ENCODE data around the gene CTBP2.
A peak's percentile ranks its signal among the peaks of the same experiment; 100 is the strongest.
"Not testable (repeated sequence)": the region's sequence is repeated elsewhere in the genome, so short reads cannot be mapped to it uniquely, and the experiment has no call there.

Gene CTBP2

GRCh38 chr10:125060482-125060825 lies 99.9 kb downstream of the CTBP2 start:
- DNase-seq = no peak

DNA sequence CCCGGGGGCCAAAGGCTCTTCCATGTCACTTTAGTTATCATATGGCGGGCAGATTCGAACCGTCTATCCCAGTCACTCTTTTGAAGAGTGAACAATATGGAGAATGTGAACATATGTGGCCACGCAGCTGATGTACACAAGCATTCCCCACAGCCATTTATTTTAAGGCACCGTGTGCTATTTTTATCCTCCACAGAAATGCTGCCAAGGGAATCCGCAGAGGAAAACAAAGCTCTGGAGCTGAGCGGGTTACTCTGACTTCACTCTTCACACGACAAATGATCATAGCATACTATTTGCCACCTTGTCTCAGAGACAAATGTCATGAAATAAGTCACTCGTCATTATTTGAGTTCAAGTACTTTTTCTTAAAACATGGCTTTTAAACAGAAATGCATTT lies 100.3 kb downstream of the CTBP2 start:
- DNase-seq = no peak

- not testable (repeated sequence) for DNase-seq
Observed at GRCh38 chr10:125059348-125059747, 101.0 kb downstream of the CTBP2 start.

- no peak for DNase-seq
Observed at GRCh38 chr10:125057158-125058001, 103.0 kb downstream of the CTBP2 start.

DNA sequence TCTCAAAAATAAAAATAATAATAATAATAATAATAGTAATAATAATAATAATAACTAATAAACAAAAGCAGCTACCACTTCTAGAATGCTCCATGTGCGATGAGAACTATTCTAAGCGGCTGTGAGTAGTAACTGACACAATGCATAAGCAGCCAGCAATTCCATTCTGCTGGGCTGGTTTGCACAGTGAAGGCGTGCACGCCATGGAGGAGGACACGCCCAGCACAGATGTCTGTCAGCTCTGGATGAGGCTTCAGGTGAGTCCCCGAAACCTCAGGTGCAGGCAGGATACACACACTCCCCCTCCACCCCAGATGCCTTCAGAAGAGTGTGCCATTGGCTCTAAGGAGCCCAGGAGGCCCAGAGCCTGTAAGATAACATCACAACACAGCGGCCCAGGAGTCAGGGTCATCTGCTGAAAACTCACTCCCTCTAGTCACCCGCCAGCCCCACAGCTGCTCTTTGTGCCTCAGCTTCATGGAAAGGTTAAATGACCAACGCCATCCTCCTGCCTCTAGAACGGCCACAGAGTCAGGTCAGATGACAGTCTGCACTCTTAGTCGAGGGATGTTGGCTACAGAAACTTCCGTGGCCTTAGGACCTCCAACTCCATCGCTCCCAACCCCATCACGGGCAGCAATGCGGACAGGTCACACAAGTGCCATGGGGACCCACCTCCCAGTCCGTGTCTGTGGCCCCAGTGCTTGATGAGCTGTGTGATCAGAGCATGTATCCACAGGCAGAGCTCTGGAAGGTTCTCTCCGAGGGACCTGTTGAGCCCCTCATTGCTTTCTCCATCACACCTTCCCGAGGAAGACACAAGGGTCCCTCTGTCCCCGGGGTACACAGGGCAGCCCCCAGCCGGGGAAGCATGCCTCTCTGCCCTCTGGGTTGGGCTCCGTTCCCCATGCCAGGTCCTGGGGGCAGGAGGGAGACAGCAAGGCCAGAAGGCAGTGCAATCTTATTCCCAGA lies 103.9 kb downstream of the CTBP2 start:
- no peak for DNase-seq

DNA sequence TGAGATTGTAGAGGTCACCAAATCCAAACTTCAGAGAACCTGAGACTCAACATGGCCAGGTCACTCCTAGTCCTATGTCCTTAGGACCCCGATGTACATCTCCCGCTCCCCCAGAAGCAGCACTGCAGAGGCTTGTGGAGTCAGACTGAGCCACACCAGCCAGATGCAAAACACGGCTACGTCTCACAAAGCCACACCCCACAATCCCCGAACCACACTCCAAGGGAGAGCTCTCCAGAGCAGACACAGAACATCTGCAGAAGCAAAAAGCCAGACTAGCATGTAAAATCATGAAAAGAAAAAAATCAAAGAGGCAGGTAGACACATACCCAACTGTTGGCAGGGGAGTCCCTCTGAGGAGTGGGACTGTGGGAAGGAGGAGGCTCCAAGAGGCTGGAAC lies 104.9 kb downstream of the CTBP2 start:
- DNase-seq = no peak

- no peak for DNase-seq
Observed at GRCh38 chr10:125054669-125055268, 105.6 kb downstream of the CTBP2 start.

DNA sequence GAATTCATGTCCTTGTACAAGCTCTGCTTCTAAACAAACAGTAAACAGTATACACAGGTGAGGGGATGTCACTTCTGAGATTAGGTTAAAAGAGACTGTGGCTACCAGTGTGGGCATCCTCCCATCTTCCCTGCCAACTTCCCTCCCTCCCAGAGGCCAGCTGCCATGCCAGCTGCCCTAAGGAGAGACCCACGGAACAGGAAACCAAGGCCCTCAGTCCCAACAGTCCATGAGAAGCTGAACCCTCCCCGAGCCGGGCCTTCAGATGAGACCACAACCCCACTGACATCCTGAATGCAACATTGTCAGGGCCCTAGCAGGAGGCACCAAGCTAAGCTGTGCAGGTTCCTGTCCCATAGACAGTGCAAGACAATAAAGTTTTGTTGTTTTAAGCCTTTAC lies 106.1 kb downstream of the CTBP2 start:
- DNase-seq = no peak

DNA sequence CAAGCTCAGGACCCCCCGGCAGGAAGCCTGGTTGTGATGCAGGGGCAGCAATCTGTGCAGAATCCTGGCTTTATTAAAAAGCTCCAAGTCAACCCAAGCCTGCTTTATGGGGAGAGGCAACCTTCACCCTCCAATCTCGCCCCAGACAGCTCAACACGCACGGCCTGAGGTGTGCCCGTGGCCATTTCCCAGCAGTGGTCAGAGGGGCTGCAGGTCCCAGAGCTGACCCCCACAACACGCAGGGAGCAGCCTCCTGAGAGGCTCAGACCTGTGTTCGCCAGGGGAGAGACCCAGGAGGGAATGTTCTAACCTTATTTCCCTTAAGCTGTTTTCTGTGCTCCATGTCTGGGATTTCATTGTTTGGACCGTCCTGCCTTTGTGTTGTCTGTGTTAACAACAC lies 108.2 kb downstream of the CTBP2 start:
- no peak for DNase-seq

DNA sequence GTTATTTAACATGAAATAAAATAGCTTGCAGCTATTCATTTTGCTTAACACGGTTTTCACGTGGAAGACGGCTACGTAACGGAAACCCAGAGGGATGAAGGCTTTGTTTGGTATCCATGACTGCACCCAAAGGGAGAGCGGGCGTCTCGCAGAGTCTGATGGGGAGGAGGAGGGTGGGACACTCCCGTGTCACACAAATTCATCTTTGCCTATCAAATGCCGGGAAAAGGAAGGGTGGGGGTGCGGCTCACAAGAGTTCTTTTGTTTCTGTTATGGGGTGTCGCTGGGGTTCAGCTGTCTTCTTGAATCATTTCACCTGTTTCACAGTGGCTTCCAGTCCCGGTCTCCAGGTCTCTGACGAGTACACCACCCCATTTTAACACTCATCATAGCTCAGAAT lies 110.0 kb downstream of the CTBP2 start:
- DNase-seq = no peak

- no peak for DNase-seq
Observed at GRCh38 chr10:125049216-125049881, 111.0 kb downstream of the CTBP2 start.

DNA sequence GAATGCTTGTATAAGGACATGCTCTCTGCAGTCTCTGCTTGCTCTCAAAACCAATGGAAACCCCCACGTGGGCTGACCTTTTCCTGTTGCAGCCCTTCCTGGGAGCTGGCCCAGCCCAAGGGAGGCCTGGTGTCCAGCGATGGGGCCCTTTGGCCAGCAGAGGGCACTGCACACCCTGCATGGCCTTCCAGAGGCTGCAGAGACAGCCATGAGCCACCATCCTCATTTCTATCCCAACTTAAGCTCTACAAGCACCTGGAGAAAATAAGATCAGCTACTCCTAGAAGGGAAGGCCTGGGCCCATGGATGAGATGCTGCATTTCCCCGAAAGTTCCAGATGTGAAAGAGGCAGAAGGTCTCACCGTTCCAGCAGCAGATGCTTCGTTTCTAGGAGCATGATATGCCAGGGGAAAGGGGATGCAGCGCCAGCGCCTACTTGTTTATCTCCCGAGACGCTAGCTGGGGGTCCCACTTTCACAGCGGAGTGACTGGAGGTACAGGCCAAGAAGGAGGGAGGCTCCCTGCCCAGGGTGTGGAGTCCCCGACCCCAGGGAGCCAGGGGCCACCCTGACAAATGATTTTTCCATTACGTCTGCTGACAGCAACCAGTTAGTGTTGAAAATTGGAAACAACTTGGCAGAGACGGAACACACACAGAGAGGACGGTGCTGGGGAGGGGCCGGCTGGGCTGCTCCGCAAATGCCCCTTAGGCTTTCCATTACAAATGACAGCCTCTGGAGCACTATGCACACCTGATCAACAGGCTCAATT lies 112.1 kb downstream of the CTBP2 start:
- peak in 4 of 5 experiments; percentile 3 to 38 (median 24) for DNase-seq

DNA sequence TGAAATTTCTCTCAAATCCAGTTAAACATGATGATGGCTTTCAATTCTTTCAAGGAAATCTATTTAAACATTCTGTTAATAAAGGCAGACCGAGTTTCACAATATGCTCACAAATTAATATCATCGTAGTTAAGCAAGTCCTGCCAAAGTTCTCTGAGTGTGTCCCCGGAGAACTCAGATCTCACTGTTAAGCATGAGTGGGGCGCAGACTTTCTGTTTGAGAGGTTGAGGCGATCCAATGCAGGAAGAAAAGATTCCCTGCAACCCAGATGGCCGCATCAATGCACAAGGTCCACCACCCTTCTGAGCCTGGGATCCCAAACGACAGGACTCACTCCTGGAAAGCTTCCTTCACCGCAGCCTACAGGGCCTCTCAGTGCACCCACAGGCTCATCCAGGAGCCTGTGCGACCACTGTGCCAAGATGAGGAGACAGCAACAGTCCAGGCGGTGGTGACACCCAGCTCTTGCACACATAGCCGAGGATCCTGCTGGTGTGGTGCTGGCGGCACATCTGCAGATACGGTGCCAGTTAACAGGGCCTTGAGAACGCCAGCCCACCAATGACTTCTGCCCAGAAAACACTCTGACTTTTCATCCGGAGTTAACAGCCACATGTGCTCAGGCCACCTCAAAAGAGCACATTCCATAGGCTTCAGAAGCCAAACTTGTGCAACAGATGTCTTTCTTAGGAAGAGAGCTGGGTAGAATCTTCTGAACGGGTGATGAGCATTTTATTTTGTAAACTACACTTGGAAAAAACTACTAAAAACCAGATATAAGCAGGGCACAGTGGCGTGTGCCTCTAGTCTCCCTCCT lies 116.3 kb downstream of the CTBP2 start:
- no peak for DNase-seq

- DNase-seq = no peak
Observed at GRCh38 chr10:125041856-125042506, 118.4 kb downstream of the CTBP2 start.

DNA sequence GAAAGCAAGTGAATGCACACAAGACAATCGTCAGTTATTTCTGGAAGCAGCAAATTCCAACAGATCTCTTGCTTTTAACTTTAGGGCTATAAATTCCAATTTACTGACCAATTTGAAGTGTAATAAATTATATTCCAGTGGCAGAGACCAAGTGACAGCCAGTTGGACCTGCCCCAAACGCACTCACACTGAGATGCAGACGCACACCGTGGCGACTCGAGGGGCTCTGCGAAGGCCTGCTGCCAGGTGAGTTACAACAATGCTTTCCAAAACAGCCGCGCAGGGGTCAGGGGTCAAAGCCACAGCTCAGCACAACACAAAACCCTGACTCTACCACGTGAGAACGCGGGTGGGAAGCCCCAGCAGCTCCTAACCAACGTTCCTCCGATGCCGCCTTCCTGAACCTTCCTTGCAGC lies 121.0 kb downstream of the CTBP2 start:
- no peak for DNase-seq

- no peak for DNase-seq
Observed at GRCh38 chr10:125038637-125039036, 121.7 kb downstream of the CTBP2 start.

DNA sequence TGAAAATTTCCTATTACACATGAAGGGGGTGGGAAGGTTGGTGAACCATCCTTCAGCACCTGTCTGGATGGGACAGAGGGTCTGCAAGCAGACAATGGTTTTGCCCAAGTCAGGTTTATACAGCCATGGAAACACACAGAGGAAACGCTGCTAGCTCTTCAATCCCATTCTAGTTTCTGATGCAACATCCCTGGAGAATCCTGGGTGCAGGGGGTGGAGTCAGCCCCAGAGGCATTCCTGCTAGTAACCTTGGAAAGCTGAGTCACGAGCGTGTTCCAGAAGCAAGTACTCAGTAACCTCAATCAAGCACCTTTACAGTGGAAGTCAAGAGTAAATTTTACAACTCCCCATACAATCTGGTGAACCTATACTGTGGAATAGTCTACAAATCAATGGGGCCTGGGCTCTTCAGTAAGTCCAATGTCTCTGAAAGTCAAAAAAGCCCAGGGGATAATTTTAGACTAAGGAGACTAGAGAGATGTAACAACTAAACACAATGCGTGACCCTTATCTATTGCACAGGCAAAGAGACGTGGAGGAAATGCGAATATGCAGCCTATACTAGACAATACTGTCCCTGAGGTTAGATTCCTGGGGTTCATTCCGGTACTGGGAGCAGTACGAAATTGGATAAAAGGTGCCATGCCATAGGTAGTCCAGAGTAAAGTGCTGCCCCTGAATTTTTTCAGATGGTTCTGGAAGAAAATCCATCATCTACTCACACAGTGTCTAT lies 123.1 kb downstream of the CTBP2 start:
- no peak for DNase-seq

- no peak for DNase-seq
Observed at GRCh38 chr10:125035588-125036295, 124.6 kb downstream of the CTBP2 start.

- no peak for DNase-seq
Observed at GRCh38 chr10:125035136-125035535, 125.2 kb downstream of the CTBP2 start.
